Common myeloid progenitor, CD34-positive (primary cell): Measurements from ENCODE around the gene ETS1.

Experiments
- CTCF ChIA-PET: fragments of 350-600 bp; sonication (Branson Sonifier 250); formaldehyde crosslinking; loops from one replicate; lab custom pipeline; 2021; ENCODE audit warnings: antibody characterized with exemption; lab: Charles Lee
- POLR2A ChIA-PET: fragments of 350-600 bp; sonication (Branson Sonifier 250); formaldehyde crosslinking; loops from one replicate; lab custom pipeline; 2021; ENCODE audit warnings: antibody characterized with exemption; lab: Charles Lee
- DNase-seq, 3 donors: peaks; one replicate each; pipeline versions ENCODE4 v3.0.0 to v3.0.0-alpha.2; 2013
- H3K27ac ChIP-seq, 2 experiments: 1 replicate in 1 of 2; 2 replicates in 1 of 2; pipeline ENCODE4 v1.7.0; 2013; ENCODE audit warnings: inconsistent platforms in 2 of 2, low read length in 2 of 2, mild to moderate bottlenecking in 2 of 2, low read depth in 1 of 2, moderate library complexity in 1 of 2; ENCODE audit not compliant: severe bottlenecking in 2 of 2, insufficient read depth in 1 of 2, poor library complexity in 1 of 2
- H3K27me3 ChIP-seq, 5 experiments: replicated peaks in 2 of 5; 1 replicate in 3 of 5; 2 replicates in 2 of 5; pipeline versions ENCODE4 v1.6.1 to v1.7.0; 2013; ENCODE audit warnings: low read length in 4 of 5, mild to moderate bottlenecking in 2 of 5, moderate library complexity in 2 of 5, inconsistent platforms in 1 of 5; ENCODE audit not compliant: insufficient read depth in 5 of 5, control insufficient read depth in 4 of 5
- H3K36me3 ChIP-seq, 4 experiments: 1 replicate in 2 of 4; 2 replicates in 2 of 4; pipeline versions ENCODE4 v1.6.1 to v1.7.0; 2013; ENCODE audit warnings: low read length in 3 of 4, control low read depth in 1 of 4, mild to moderate bottlenecking in 1 of 4; ENCODE audit not compliant: control insufficient read depth in 4 of 4, insufficient read depth in 4 of 4
- H3K4me1 ChIP-seq, 4 experiments: 1 replicate in 3 of 4; 2 replicates in 1 of 4; pipeline versions ENCODE4 v1.6.1 to v1.7.1; 2013; ENCODE audit warnings: low read length in 3 of 4, mild to moderate bottlenecking in 3 of 4, control low read depth in 1 of 4, inconsistent platforms in 1 of 4, moderate library complexity in 1 of 4; ENCODE audit not compliant: control insufficient read depth in 4 of 4, insufficient read depth in 4 of 4; ENCODE audit errors: control extremely low read depth in 1 of 4
- H3K4me3 ChIP-seq, 7 experiments: 1 replicate in 4 of 7; 2 replicates in 3 of 7; pipeline versions ENCODE4 v1.5.1 to v1.7.0; 2013; ENCODE audit warnings: mild to moderate bottlenecking in 7 of 7, low read length in 6 of 7, moderate library complexity in 6 of 7, inconsistent platforms in 2 of 7, low read depth in 2 of 7, control low read depth in 1 of 7; ENCODE audit not compliant: insufficient read depth in 4 of 7, control insufficient read depth in 1 of 7; ENCODE audit errors: extremely low read depth in 1 of 7
- H3K9me3 ChIP-seq, 5 experiments: 1 replicate in 4 of 5; 2 replicates in 1 of 5; pipeline versions ENCODE4 v1.6.1 to v1.7.1; 2013; ENCODE audit warnings: low read length in 4 of 5, mild to moderate bottlenecking in 2 of 5, inconsistent platforms in 1 of 5, low read depth in 1 of 5, moderate library complexity in 1 of 5; ENCODE audit not compliant: control insufficient read depth in 4 of 5, insufficient read depth in 2 of 5; ENCODE audit errors: control extremely low read depth in 1 of 5
- WGBS: methylation state at CpG from one replicate; pipeline ENCODE4 v1.1.5; 2013; ENCODE audit not compliant: insufficient coverage; 5-methylcytosine and 5-hydroxymethylcytosine counted together

Gene ETS1

GRCh38 chr11:128574576-128575011, 12.8 kb downstream of the ETS1 start:
- CTCF ChIA-PET, result interaction anchor here (0.6 to 1.2 kb wide), 3 partner anchors 20 to 275 kb away, joined by 3 read pairs; no protein-coding TSS in a partner anchor
- H3K27ac ChIP-seq, result no peak overlapping the region

GRCh38 chr11:128573638-128574037, 13.7 kb downstream of the ETS1 start:
- no peaks in the 10 kb centered on the region for H3K36me3 ChIP-seq
- POLR2A ChIA-PET, result no interaction called here
- H3K27me3 ChIP-seq, result no peaks in the 10 kb centered on the region
- H3K4me3 ChIP-seq, result no peak overlapping the region
- H3K9me3 ChIP-seq, result peaks cover 0 to 4% (median 0%) of the 10 kb centered on the region in 5 experiments
- H3K4me1 ChIP-seq, result peaks cover 20 to 37% (median 24%) of the 10 kb centered on the region in 4 experiments
- DNase-seq, result no peak
- CTCF ChIA-PET, result interaction anchor here (1.1 to 1.5 kb wide), 3 partner anchors 13 to 57 kb away, joined by 3 to 4 read pairs (median 3); no protein-coding TSS in a partner anchor
- no peak overlapping the region for H3K27ac ChIP-seq
- 100% methylated on average over 2 of the region's 5 CpGs for WGBS

More at GRCh38 chr11:128574576-128575011, 12.8 kb downstream of the ETS1 start:
- no peaks in the 10 kb centered on the region for H3K27me3 ChIP-seq
- peaks cover 20 to 37% (median 24%) of the 10 kb centered on the region in 4 experiments for H3K4me1 ChIP-seq
- peaks cover 0 to 4% (median 0%) of the 10 kb centered on the region in 5 experiments for H3K9me3 ChIP-seq
- no peak for DNase-seq
- POLR2A ChIA-PET, result no interaction called here
- WGBS, result 100% methylated on average over 1 of the region's 2 CpGs
- no peak overlapping the region for H3K4me3 ChIP-seq
- no peaks in the 10 kb centered on the region for H3K36me3 ChIP-seq

DNA sequence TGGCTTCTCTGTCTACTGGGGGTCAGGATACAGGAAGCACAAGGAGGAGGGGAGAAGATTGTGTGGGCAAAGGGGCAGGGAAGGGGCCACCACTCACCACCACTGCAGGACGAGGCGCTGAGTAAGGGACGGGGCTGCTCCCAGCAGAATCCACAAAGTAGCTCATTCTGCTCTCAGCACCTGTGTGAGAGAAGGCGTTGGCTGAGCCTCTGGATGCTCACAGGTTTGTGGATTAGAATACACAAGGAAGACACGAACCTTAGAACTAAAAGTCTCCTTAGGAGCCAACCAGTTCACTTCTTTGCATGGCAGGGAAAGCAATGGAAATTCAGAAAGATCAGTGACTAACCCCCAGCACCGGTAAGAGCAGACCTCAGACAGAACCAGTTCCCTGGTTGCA, 14.4 kb downstream of the ETS1 start:
- Histone ChIP-seq H3K36me3 (no peaks in the 10 kb centered on the region), H3K27ac (no peak overlapping the region), H3K9me3 (peaks cover 0 to 4% (median 0%) of the 10 kb centered on the region in 5 experiments), H3K27me3 (no peaks in the 10 kb centered on the region), H3K4me1 (peaks cover 20 to 43% (median 27%) of the 10 kb centered on the region in 4 experiments), H3K4me3 (no peak overlapping the region)
- ChIA-PET CTCF (interaction anchor here (1.1 to 1.5 kb wide), 2 partner anchors 14 to 18 kb away, joined by 3 to 4 read pairs; no protein-coding TSS in a partner anchor), POLR2A (no interaction called here)
- 100% methylated on average over 6 of the region's 6 CpGs for WGBS
- DNase-seq, result no peak

DNA sequence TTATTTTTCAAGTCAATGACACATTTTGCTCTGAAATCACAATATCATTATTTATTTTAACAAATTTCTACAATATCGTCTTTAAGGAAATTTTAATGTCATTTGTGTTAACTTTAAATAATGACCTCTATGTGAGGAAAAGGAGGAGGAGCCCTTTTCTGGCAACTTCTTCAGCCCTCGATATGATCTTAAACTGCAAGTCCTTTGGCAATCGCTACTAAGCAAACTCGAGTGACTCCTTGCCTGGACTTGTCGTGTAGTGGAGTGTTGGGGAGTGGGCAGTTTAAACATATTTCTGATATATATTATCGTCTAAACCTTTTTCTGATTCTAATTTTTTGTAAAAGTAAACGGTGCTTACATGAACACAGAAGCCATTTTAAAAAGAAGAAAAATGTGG, 16.7 kb downstream of the ETS1 start:
- CTCF ChIA-PET, result interaction anchor here (0.6 kb wide), 1 partner anchor 399 kb away, joined by 3 read pairs; no protein-coding TSS in a partner anchor
- H3K27ac ChIP-seq, result no peak overlapping the region
- 100% methylated on average over 1 of the region's 7 CpGs for whole genome bisulfite sequencing

DNA sequence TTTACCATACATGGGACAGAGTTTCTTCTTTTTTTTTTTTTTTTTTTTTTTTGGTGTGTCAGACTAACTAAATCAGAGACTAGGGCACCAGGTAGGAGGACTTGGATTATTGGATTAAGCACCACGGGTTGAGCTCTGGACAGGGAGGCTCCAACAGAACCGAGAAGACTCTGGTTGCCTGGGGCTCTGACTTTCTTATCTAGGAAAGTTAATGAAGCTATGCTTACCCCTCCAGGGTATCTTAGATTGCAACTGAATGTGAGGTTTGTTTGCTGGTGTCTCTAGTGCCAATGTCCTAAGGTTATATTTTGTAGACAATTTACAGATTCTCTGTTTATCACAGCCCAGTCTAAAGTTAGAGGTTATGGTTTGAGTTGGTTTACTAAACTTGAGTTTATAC, 18.1 kb downstream of the ETS1 start:
- POLR2A ChIA-PET, result no interaction called here
- Histone ChIP-seq H3K27me3 (no peaks in the 10 kb centered on the region), H3K4me3 (no peak overlapping the region), H3K9me3 (peaks cover 0 to 4% (median 0%) of the 10 kb centered on the region in 5 experiments), H3K36me3 (no peaks in the 10 kb centered on the region), H3K27ac (no peak overlapping the region), H3K4me1 (peaks cover 0 to 20% (median 6%) of the 10 kb centered on the region in 4 experiments)
- 83% methylated on average over 2 of the region's 2 CpGs for WGBS
- no peak for DNase-seq
- CTCF ChIA-PET, result no interaction called here

More for the DNA sequence above, 16.7 kb downstream of the ETS1 start:
- Histone ChIP-seq H3K4me1 (peaks cover 8 to 27% (median 13%) of the 10 kb centered on the region in 4 experiments), H3K4me3 (no peak overlapping the region), H3K36me3 (no peaks in the 10 kb centered on the region), H3K27me3 (no peaks in the 10 kb centered on the region), H3K9me3 (peaks cover 0 to 4% (median 0%) of the 10 kb centered on the region in 5 experiments)
- no peak for DNase-seq
- POLR2A ChIA-PET, result no interaction called here

DNA sequence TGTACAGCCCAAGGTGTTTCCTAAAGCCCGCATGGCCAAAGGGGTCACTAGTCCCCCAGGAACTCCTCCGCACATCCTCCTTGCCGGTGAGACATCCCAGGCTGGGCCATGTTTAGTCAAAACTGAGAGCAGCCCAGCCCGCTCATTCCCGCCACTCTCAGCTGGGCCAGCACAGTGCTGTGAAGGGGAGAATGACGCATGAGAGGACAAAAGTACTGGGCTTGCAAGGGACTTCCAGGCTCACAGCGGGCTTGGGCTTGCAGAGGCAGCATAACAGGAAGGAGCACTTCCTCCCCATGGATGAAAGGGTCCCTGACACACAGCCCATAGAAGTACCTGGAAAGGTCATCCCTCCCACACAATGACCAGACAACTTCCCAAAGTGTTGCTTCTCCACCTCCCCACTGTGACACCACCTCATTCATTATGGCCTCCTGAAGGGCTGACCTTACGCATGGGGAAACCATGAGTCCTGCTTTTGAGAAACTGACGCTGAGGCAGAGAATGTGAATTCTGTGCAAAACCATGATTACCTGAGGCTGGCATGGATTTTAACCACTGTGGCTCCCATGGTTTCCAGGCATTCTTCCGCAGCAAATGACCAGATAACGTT, 19.1 kb downstream of the ETS1 start:
- H3K4me1 ChIP-seq, result peaks cover 0 to 24% (median 10%) of the 10 kb centered on the region in 4 experiments
- no peaks in the 10 kb centered on the region for H3K9me3 ChIP-seq
- no peak for DNase-seq
- H3K27ac ChIP-seq, result no peak overlapping the region
- CTCF ChIA-PET, result no interaction called here
- WGBS, result 90% methylated on average over 9 of the region's 11 CpGs
- no peaks in the 10 kb centered on the region for H3K36me3 ChIP-seq
- no peaks in the 10 kb centered on the region for H3K27me3 ChIP-seq
- H3K4me3 ChIP-seq, result no peak overlapping the region
- POLR2A ChIA-PET, result no interaction called here

GRCh38 chr11:128567130-128567529, 20.2 kb downstream of the ETS1 start:
- Histone ChIP-seq H3K36me3 (no peaks in the 10 kb centered on the region), H3K9me3 (no peaks in the 10 kb centered on the region), H3K4me3 (no peak overlapping the region), H3K27ac (no peak overlapping the region), H3K27me3 (no peaks in the 10 kb centered on the region), H3K4me1 (peaks cover 0 to 17% (median 10%) of the 10 kb centered on the region in 4 experiments)
- DNase-seq, result no peak
- POLR2A ChIA-PET, result no interaction called here
- WGBS, result 100% methylated on average over 1 of the region's 3 CpGs
- CTCF ChIA-PET, result interaction anchor here (1.2 kb wide), 1 partner anchor 57 kb away, joined by 7 read pairs; no protein-coding TSS in a partner anchor
